ENCODE measurements around the gene NCAPG2.
"Not testable (repeated sequence)": the region's sequence is repeated elsewhere in the genome, so short reads cannot be mapped to it uniquely, and the experiment has no call there.

NCAPG2 gene

GRCh38 chr7:158702196-158702595, 2.4 kb downstream of the NCAPG2 start:
- Mint-ChIP-seq H3K27ac (peak overlapping the region in 1 of 2 donors; percentile 54), H3K27me3 (no peaks in the 10 kb centered on the region), H3K9me3 (peaks cover 0 to under 1% of the 10 kb centered on the region in 2 donors), H3K4me3 (peak overlapping the region; percentile 18 to 24), H3K4me1 (peaks cover 54% of the 10 kb centered on the region)
- DNase-seq (no peak), ATAC-seq (no peak)

DNA sequence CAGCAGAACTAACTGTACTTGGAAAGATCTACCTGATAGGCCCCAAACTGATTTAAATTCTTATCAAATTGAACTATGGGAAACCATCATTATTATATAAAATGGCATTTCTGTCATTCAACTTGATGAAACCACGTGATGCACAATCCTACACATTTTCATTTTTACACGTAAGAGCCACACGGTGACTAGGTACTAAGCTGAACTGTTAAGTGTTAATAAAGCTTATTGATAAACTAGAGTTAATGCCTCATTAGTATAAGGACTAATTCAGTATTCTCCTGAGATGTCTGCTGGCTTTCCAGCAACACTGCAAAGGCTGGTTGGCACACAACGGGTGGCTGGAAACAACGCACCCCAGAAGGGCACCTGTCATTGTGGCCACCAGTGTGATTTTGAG, 4.6 kb downstream of the NCAPG2 start:
- Mint-ChIP-seq H3K27ac (no peak overlapping the region), H3K4me3 (no peak overlapping the region), H3K4me1 (peaks cover 40% of the 10 kb centered on the region), H3K27me3 (no peaks in the 10 kb centered on the region), H3K9me3 (no peaks in the 10 kb centered on the region)
- no peak for ATAC-seq
- no peak for DNase-seq

- Mint-ChIP-seq H3K27ac (no peak overlapping the region), H3K9me3 (no peaks in the 10 kb centered on the region), H3K4me1 (peaks cover 40% of the 10 kb centered on the region), H3K4me3 (no peak overlapping the region), H3K27me3 (no peaks in the 10 kb centered on the region)
- ATAC-seq = no peak
- DNase-seq = no peak
Observed at GRCh38 chr7:158699341-158699740, 5.3 kb downstream of the NCAPG2 start.

GRCh38 chr7:158698657-158699195, 5.9 kb downstream of the NCAPG2 start:
- no peaks in the 10 kb centered on the region for H3K9me3 Mint-ChIP-seq

GRCh38 chr7:158697597-158697996, 7.0 kb downstream of the NCAPG2 start:
- peaks cover 35% of the 10 kb centered on the region for H3K4me1 Mint-ChIP-seq
- H3K4me3 Mint-ChIP-seq, ATAC-seq, H3K9me3 Mint-ChIP-seq, DNase-seq, H3K27me3 Mint-ChIP-seq, H3K27ac Mint-ChIP-seq: not testable (repeated sequence)

More at GRCh38 chr7:158698657-158699195, 5.9 kb downstream of the NCAPG2 start:
- DNase-seq (no peak), ATAC-seq (no peak)
- Mint-ChIP-seq H3K27me3 (no peaks in the 10 kb centered on the region), H3K4me1 (peaks cover 43% of the 10 kb centered on the region), H3K4me3 (no peak overlapping the region), H3K27ac (no peak overlapping the region)

DNA sequence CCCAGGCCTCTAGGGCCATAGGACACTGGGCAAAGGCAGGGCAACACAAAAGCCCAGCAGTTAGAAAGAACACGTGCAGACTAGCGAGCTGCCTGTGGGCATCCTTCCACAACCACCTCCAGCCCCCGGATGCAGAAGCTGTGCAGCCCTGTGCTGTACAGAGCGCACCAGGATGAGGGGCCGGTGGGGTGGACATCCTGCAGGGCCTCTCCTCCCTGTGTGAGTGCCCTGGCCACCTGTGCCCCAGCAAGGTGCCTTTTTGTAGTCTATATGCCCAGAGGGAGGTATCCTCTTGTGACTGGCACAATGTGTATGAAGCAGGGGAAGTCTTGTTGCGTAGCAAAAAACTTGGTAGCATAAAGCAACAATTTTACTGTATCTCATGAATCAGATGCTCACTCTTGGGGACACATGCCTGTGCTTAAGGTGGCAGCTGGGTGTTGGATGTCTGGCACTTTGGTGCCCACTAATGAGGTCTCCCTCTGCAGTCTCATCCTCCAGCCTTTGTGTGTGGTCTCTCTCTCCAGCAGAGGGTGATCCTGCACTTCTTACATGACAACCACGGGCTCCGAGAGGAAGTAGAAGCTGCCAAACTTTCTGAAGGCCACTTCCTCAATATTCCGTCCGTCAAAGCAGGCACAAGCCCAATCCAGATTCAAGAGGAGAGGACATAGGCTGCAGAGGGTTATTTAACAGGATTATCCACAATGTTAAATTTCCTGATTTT, 8.7 kb downstream of the NCAPG2 start:
- no peak overlapping the region for H3K27ac Mint-ChIP-seq
- no peak overlapping the region for H3K4me3 Mint-ChIP-seq
- ATAC-seq = peak; percentile 74
- H3K9me3 Mint-ChIP-seq = no peaks in the 10 kb centered on the region
- DNase-seq = peak in 1 of 2 donors; percentile 25
- no peaks in the 10 kb centered on the region for H3K27me3 Mint-ChIP-seq
- peaks cover 19% of the 10 kb centered on the region for H3K4me1 Mint-ChIP-seq

GRCh38 chr7:158695056-158695455, 9.5 kb downstream of the NCAPG2 start:
- ATAC-seq (no peak), DNase-seq (no peak)
- Mint-ChIP-seq H3K4me1 (peaks cover 17% of the 10 kb centered on the region), H3K9me3 (no peaks in the 10 kb centered on the region), H3K4me3 (no peak overlapping the region), H3K27me3 (no peaks in the 10 kb centered on the region), H3K27ac (no peak overlapping the region)

DNA sequence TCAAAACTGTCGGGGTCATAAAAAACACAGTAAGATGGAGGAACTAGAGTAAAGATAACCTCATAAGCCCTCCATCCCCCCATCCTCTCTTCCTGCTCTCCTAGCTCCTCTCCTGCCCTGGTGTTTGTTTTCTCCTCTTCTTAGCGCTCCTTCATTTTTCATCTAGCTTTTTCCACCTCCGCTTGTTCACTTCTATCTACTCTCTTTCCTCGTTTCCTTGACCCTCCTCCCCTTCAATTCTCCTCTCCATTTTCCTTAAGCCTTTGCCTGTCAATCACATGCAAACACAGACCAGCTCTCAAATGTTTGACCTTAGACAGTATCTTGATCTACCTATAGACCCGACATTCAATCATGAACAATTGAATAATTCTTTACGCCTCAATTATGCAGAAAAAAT, 10.0 kb downstream of the NCAPG2 start:
- Mint-ChIP-seq H3K27me3 (no peaks in the 10 kb centered on the region), H3K4me1 (peaks cover 16% of the 10 kb centered on the region), H3K4me3 (no peak overlapping the region), H3K27ac (no peak overlapping the region), H3K9me3 (no peaks in the 10 kb centered on the region)
- ATAC-seq (no peak), DNase-seq (no peak)

DNA sequence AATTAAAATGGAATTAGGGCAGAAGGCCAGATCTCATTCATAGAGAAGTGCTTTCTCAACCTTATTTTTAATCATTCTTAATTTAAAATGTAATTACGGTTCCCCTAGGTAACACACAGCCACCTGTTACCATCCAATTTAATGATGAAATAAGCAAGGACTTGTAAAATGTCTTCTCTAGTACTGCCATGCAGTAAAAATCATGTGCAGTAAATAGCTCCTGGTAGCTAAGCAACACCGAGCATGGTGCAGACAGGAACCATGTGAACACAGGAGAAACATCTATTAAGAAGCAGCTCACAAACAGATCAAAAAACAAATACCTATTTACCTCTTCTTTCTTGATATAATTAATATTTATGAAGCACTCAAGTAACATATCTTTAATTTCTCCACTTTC, 15.1 kb downstream of the NCAPG2 start:
- ATAC-seq (no peak), DNase-seq (no peak)
- Mint-ChIP-seq H3K27ac (no peak overlapping the region), H3K9me3 (no peaks in the 10 kb centered on the region), H3K4me1 (peaks cover 6% of the 10 kb centered on the region), H3K27me3 (no peaks in the 10 kb centered on the region), H3K4me3 (no peak overlapping the region)

- DNase-seq (no peak), ATAC-seq (no peak)
- no peak overlapping the region for H3K4me3 Mint-ChIP-seq
- no peaks in the 10 kb centered on the region for H3K4me1 Mint-ChIP-seq
- no peaks in the 10 kb centered on the region for H3K27me3 Mint-ChIP-seq
- H3K27ac Mint-ChIP-seq = no peak overlapping the region
- no peaks in the 10 kb centered on the region for H3K9me3 Mint-ChIP-seq
Observed at GRCh38 chr7:158687406-158687805, 17.2 kb downstream of the NCAPG2 start.

- Mint-ChIP-seq H3K27me3 (no peaks in the 10 kb centered on the region), H3K27ac (no peak overlapping the region), H3K4me1 (peaks cover 6% of the 10 kb centered on the region), H3K9me3 (no peaks in the 10 kb centered on the region), H3K4me3 (no peak overlapping the region)
- DNase-seq = no peak
- ATAC-seq = no peak
Observed at GRCh38 chr7:158685693-158686092, 18.9 kb downstream of the NCAPG2 start.

DNA sequence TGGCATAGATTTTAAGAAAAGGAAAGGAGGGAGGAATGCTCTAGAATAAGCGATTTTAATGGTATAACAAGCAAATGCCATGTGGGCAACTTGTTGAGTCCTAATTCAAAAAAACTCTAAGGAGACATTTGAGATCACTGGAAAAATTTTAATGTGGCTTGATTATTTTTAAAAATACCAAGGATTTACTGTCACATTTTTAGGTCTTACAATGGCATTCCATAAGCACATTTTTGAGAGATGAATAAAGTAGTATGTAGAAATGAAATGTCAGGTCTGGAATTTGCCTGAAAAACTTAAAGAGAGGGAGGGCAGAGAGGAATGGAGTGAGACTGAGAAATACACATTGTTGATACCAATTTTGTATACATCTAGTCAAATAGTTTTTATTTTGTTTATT, 20.3 kb downstream of the NCAPG2 start:
- Mint-ChIP-seq H3K27ac (peak overlapping the region in 1 of 2 donors; percentile 50), H3K4me3 (no peak overlapping the region), H3K4me1 (peaks cover 7% of the 10 kb centered on the region), H3K9me3 (no peaks in the 10 kb centered on the region), H3K27me3 (no peaks in the 10 kb centered on the region)
- no peak for ATAC-seq
- no peak for DNase-seq

DNA sequence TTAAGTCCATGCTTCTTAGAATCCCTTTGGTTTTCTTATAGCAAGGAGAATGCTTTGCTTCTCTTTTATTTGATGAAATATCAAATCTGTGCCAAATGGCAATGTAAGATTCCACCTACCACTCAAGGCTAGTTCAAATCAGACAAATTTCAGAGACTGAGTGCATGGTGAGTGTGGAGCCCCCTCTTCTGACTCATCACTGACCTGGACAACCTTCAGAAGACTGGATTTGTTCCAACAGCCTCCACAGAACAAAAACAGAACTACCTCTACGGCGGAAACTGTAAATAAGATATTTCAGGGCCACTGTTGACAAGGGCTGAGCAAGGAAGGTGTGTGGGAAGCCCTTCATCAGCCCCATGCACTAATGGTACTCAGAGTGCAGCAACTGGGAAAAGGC, 21.1 kb downstream of the NCAPG2 start:
- no peak for DNase-seq
- H3K27ac Mint-ChIP-seq = no peak overlapping the region
- H3K9me3 Mint-ChIP-seq = no peaks in the 10 kb centered on the region

DNA sequence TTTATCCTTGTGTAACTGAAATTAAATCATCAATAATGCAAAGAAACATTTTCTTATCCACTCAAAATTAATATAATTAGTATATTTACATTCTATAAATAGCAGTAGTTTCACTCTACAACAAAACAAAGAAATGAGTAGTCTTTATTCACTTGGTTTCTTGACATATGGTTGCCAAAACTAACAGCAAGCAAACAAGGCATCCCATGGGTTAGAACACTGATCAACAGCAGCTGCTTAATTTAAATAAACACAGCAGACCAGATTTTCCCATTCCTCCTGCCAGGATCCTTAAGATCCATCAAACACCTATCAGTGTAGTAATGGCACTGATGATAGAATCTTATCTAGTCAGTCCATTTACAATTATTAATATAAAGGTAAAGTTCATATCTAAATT, 22.1 kb downstream of the NCAPG2 start:
- ATAC-seq (no peak), DNase-seq (no peak)
- no peaks in the 10 kb centered on the region for H3K27me3 Mint-ChIP-seq
- H3K9me3 Mint-ChIP-seq = no peaks in the 10 kb centered on the region
- no peak overlapping the region for H3K4me3 Mint-ChIP-seq
- no peak overlapping the region for H3K27ac Mint-ChIP-seq
- peaks cover 7% of the 10 kb centered on the region for H3K4me1 Mint-ChIP-seq

More for the DNA sequence above, 21.1 kb downstream of the NCAPG2 start:
- Mint-ChIP-seq H3K27me3 (no peaks in the 10 kb centered on the region), H3K4me3 (no peak overlapping the region), H3K4me1 (peaks cover 7% of the 10 kb centered on the region)
- no peak for ATAC-seq

DNA sequence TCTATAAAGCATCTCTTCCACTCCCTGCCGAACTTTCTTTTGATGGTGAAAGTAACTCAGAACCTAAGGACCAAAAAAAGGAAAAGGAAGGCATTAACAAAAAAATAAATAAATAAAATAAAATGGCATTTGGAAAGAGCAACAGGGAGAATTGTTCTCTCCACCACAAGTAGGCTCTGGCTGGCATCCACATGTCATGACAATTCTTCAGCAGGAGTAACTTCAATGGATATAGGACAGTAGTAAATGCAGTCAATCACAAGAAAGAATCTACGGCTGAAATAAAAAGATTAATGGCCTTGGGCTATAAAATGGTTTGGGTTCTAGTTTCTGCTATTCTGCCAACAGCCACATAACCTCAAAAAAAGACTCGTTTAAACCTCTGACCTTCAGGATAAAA, 23.9 kb downstream of the NCAPG2 start:
- ATAC-seq = no peak
- DNase-seq = no peak
- peaks cover 7% of the 10 kb centered on the region for H3K4me1 Mint-ChIP-seq
- H3K4me3 Mint-ChIP-seq = no peak overlapping the region
- H3K27ac Mint-ChIP-seq = no peak overlapping the region
- H3K9me3 Mint-ChIP-seq = no peaks in the 10 kb centered on the region
- H3K27me3 Mint-ChIP-seq = no peaks in the 10 kb centered on the region

DNA sequence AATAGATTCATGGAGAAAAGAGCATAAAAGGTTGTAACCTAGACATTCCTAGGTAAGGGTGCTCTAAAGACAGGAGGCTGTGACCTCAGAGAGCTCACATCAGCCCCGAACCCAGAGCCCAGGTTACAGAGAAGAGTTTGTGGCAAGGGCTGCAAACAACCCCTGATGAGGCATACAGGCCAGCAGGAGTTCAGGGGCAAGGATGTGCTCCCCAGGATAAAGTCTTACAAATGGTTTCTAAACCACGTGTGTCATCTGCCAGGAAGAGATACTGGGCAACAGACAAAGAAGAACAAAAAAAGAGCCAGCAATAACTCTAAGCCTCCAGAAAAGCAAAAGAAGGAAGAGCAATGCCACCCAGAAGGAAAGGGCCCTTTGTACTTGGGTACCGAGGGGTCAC, 27.7 kb downstream of the NCAPG2 start:
- no peak overlapping the region for H3K27ac Mint-ChIP-seq
- H3K27me3 Mint-ChIP-seq = no peaks in the 10 kb centered on the region
- peaks cover 7% of the 10 kb centered on the region for H3K4me1 Mint-ChIP-seq
- DNase-seq (no peak), ATAC-seq (no peak)
- H3K9me3 Mint-ChIP-seq = no peaks in the 10 kb centered on the region
- no peak overlapping the region for H3K4me3 Mint-ChIP-seq
